GM13977 (cell line): Measurements from ENCODE around the gene CDK15.

Source experiments
- DNase-seq: peaks from one replicate; pipeline ENCODE4 v3.0.0; 2012; ENCODE audit warnings: low spot score
- in situ Hi-C: fragments of 300-500 bp; cut with MboI; formaldehyde crosslinking; loops from one replicate; pipeline ENCODE4 v1.12.0; 2022; ENCODE audit warnings: low sequenced_read_pairs, low pct_unique_long_range_greater_than_20kb, mixed read lengths, inconsistent platforms; ENCODE audit not compliant: unreplicated experiment
- TF ChIP-seq, protein P1 (sequence below): IDR thresholded peaks from 2 replicates; pipeline ENCODE4 v1.5.1; 2012; ENCODE audit warnings: mild to moderate bottlenecking, control low read depth; ENCODE audit not compliant: insufficient read depth; ENCODE audit errors: extremely low read depth, missing control alignments

CDK15 gene

DNA sequence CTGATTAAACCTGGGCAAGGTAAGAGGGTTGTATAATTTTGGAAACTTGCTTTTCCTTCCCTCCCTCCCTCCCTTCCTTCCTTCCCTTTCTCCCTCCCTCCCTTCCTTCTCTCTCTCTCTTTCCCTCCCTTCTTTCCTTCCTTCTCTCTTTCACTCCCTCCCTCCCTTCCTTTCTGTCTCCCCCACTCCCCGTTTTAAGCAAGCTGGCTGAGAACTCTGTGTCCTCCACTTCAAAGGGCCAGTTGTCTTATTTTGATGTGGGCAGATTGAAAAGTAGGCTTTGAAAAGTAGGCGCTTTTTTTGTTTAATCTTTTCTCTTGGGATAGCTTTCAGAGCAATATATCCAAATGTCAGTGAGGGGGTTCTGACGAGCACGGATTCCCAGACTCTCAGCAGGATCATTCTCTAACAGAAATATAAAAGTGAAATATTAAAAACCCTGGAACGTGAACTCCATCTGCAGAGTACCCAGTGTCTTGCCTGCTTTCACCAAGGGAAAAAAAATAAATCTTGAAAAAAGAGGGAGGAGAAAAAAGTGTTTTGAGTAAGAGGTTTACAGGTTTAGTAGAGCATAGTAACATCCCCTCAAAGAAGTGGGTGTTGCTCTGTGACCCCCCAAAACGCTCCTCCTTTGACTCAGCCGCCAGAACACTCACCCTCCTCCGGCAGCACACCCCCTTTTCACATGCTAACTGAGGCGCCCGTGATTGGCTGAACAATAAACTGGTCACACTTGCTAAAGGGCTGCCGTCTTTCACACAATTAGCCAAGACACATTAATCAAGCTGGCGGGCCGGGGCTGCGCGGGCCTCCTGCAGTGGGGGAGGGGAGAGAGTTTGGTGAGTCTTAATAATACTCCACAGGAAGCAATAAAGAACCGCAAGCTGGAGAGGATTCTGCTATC lies 52.2 kb downstream of the CDK15 start:
- peak; percentile 24 for DNase-seq
- in situ Hi-C loops: loop anchor here (25.0 kb wide), 1 partner anchor 329 kb away; no protein-coding TSS in a partner anchor
- TF ChIP-seq, protein P1, sequence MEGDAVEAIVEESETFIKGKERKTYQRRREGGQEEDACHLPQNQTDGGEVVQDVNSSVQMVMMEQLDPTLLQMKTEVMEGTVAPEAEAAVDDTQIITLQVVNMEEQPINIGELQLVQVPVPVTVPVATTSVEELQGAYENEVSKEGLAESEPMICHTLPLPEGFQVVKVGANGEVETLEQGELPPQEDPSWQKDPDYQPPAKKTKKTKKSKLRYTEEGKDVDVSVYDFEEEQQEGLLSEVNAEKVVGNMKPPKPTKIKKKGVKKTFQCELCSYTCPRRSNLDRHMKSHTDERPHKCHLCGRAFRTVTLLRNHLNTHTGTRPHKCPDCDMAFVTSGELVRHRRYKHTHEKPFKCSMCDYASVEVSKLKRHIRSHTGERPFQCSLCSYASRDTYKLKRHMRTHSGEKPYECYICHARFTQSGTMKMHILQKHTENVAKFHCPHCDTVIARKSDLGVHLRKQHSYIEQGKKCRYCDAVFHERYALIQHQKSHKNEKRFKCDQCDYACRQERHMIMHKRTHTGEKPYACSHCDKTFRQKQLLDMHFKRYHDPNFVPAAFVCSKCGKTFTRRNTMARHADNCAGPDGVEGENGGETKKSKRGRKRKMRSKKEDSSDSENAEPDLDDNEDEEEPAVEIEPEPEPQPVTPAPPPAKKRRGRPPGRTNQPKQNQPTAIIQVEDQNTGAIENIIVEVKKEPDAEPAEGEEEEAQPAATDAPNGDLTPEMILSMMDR: no peak

DNA sequence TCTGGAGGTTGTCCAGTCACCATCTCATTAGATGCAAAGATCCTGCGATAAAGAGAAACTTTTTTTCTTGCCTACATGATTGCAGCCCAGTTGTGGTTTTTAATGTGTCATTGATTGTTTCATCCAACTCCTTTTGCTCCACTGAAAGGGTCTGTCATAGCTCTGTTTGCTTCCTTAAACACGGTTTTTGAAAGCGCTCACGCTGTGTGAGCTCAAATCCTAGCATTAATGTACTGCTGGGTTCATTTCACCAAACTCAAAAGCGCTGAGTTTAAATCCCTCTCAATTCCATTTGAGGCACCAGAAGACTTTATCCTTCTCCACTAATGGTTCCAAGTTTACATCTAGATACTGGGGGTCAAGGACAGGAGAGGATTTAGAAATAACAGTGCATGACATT lies 53.6 kb downstream of the CDK15 start:
- in situ Hi-C loops: loop anchor here (25.0 kb wide), 1 partner anchor 327 kb away; no protein-coding TSS in a partner anchor
- DNase-seq: no peak
- TF ChIP-seq, protein P1: no peak

DNA sequence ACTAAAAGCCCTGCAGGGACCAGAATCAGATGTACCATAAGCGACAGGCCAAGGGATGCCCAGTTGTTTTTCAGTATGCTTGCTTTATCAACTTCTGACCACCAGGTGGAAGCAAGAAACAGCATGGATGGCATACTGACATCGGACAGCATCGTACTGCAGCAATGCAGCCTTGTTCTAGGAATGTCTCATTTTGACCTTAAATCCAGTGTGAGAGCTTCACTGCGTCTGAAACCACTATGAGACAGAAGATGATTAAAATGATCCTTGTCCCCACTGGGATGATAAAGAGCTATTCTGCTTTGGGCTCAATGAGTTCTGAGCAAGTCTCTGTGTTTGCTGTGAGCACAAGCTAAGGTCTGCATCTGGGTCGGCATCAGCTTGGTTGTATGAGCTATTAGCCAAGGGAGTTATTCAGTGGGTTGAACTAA lies 54.3 kb downstream of the CDK15 start:
- TF ChIP-seq, protein P1: peak; percentile 78
- in situ Hi-C loops: loop anchor here (25.0 kb wide), 1 partner anchor 327 kb away; no protein-coding TSS in a partner anchor
- DNase-seq: peak; percentile 78

DNA sequence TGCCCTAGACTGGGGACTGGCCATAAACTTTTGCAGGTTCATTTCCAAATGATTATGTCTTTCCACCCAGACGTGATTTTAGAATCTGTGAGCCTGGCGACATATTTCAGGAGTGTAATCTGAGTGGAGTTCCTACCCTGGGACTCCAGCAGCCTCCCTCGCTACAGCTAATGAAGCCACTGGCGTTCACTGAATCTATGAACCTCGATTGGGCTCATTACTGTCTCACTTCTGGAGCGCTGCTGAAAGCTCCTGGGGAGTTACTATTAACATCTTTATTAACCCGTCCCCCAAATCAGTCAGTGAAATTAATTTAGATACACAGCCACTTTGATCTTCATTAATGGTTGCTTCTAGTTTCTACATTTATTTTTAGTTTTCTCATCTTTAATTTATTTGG lies 56.5 kb downstream of the CDK15 start:
- TF ChIP-seq, protein P1: no peak

DNA sequence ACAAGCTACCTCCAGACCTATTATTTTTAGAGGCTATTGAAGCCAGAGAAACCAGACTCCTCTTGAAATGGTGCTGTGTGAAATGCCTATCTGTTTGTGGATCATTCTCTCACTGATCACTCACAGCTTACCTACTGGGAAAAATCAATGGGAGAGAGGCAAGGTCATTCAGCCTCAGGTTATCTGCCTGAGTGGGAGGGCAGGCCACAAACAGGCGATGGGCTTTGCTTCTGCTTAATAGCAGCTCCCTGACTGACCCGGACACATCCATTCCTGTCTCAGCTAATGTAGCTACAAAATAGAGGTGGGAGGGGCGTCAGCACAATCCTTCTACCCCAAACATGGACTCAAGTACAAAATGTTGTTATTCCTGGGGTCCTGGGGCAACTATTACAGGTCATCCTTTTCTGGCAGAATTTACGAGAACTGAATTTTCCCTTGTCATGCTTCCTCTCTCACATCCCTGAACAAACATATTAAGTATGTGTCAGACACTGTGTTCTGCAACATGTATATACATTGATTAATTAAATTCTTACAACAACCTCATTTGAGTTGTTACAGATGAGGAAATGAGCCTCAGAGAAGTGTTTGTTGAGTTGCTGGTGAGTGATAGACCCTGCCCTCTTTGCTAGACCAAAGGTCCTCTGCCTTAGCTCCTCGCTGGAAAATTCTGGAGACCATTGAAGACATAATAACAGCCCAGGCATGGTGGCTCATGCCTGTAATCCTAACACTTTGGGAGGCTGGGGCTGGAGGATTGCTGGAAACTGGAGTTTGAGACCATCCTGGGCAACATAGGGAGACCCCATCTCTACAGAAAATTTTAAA lies 60.5 kb downstream of the CDK15 start:
- TF ChIP-seq, protein P1: no peak
- DNase-seq: no peak
- in situ Hi-C loops: loop anchor here (25.0 kb wide), 1 partner anchor 320 kb away; no protein-coding TSS in a partner anchor

More for the DNA sequence above, 56.5 kb downstream of the CDK15 start:
- in situ Hi-C loops: loop anchor here (25.0 kb wide), 1 partner anchor 324 kb away; no protein-coding TSS in a partner anchor
- no peak for DNase-seq

DNA sequence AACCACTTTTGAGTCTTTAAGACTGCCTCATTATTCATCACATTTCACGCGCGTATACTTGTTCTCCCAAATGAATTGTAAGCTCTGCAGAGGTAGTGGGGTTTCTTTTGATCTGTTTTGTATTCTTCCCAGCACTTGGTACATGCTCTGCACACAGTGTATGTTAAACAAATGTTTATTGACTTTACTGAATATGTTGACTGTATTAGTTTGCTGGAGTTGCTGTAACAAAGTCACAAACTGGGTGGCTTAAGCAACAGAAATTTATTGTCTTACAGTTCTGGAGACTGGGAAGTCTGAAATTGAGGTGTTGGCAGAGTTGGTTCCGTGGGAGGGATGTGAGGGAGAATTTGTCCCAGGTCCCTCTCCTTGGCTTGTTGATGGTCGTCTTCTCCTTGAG lies 65.1 kb downstream of the CDK15 start:
- TF ChIP-seq, protein P1: no peak
- no peak for DNase-seq
- in situ Hi-C loops: loop anchor here (25.0 kb wide), 1 partner anchor 316 kb away; no protein-coding TSS in a partner anchor
